Adrenal gland (tissue), 5 donors: Measurements from ENCODE around the gene HEPH.

Source experiments
- CTCF ChIP-seq, 6 experiments: fragments of 450-650 bp in 4 of 6; fragments of 200-600 bp in 2 of 6; sonication (generic) in 1 of 6; IDR thresholded peaks; 1 replicate in 5 of 6; 2 replicates in 1 of 6; pipeline versions ENCODE4 v1.5.1 to v1.8.0; 2016 to 2021; ENCODE audit warnings: antibody characterized with exemption in 6 of 6, mild to moderate bottlenecking in 2 of 6, moderate library complexity in 1 of 6
- POLR2A ChIP-seq, 2 donors: fragments of 450-650 bp; IDR thresholded peaks; one replicate each; pipeline ENCODE4 v1.6.1; 2017; ENCODE audit warnings: antibody characterized with exemption in 2 of 2, mild to moderate bottlenecking in 2 of 2, moderate library complexity in 1 of 2
- donor health status: DM: no; HTN: no; CAD: no.

- TF ChIP-seq CTCF (IDR thresholded peaks at IDR 0.05) (no peak), POLR2A (IDR thresholded peaks at IDR 0.05) (no peak)
Measured at GRCh38 chrX:66232296-66232695, 68.2 kb downstream of the HEPH start.
